Mucosa of descending colon (tissue), 3 donors: ENCODE measurements around the gene RFX1. TPM values are rescaled to one million over a fixed set of nuclear protein-coding genes. Genes with fewer than 3 reads are reported as not detected.

Source experiments
- ATAC-seq: fragments of 200-7000 bp; cut with Tn5 transposase; one replicate; pipeline ENCODE4 v1.9.1; 2020; ENCODE audit warnings: mild to moderate bottlenecking, moderate library complexity
- DNase-seq, 3 donors: peaks; one replicate each; pipeline ENCODE4 v3.0.0-alpha.2; 2020
- H3K36me3 ChIP-seq: fragments of 200-600 bp; one replicate; pipeline ENCODE4 v1.8.0; 2021; ENCODE audit warnings: low read depth, mild to moderate bottlenecking
- H3K4me1 ChIP-seq: fragments of 200-600 bp; one replicate; pipeline ENCODE4 v1.8.0; 2021; ENCODE audit warnings: low read depth, mild to moderate bottlenecking
- H3K4me3 ChIP-seq: fragments of 200-600 bp; one replicate; pipeline ENCODE4 v1.8.0; 2021; ENCODE audit warnings: mild to moderate bottlenecking
- H3K9me3 ChIP-seq: fragments of 200-600 bp; one replicate; pipeline ENCODE4 v1.8.0; 2021; ENCODE audit warnings: mild to moderate bottlenecking
- intact Hi-C, 2 donors: fragments of 100-400 bp; cut with DNase I in 1 of 2; cut with micrococcal nuclease in 1 of 2; formaldehyde crosslinking; loops; one replicate each; pipeline versions ENCODE4 v1.11.0 to v1.11.1; 2022; cut with DNase I, micrococcal nuclease
- total RNA-seq, 3 donors: library from RNA; stranded (reverse); fragmentation: NEBNext Ultra II Directional in 2 of 3; extraction: Animal tissue kit (Norgen Biotek cat#: 25700) in 2 of 3; gene quantifications; one replicate each; pipeline versions ENCODE4 v1.2.1 to v1.2.4, GENCODE V29; 2021 to 2023
- TF ChIP-seq, protein P1 (sequence below): fragments of 200-600 bp; IDR thresholded peaks from one replicate; pipeline ENCODE4 v1.8.0; 2022; ENCODE audit warnings: antibody characterized with exemption, mild to moderate bottlenecking
- donor health status: DM: no; HTN: no; CAD: no; lungs with moderate emphysema.
- donor health status: DM: no; HTN: no; CAD: no.
- donor health status: DM: no; HTN: yes; CAD: no.

Gene RFX1
- total RNA-seq, 3 donors from 2014 or later, result 15.8 to 17.9 (median 17.1) TPM

GRCh38 chr19:13997631-13997962 is 8.5 kb downstream of the RFX1 start:
- intact Hi-C loops, result no loop called here
- peaks cover 10% of the 10 kb centered on the region for H3K4me1 ChIP-seq
- no peak overlapping the region for H3K4me3 ChIP-seq
- H3K36me3 ChIP-seq, result no peaks in the 10 kb centered on the region
- H3K9me3 ChIP-seq, result no peaks in the 10 kb centered on the region
- TF ChIP-seq, protein P1, sequence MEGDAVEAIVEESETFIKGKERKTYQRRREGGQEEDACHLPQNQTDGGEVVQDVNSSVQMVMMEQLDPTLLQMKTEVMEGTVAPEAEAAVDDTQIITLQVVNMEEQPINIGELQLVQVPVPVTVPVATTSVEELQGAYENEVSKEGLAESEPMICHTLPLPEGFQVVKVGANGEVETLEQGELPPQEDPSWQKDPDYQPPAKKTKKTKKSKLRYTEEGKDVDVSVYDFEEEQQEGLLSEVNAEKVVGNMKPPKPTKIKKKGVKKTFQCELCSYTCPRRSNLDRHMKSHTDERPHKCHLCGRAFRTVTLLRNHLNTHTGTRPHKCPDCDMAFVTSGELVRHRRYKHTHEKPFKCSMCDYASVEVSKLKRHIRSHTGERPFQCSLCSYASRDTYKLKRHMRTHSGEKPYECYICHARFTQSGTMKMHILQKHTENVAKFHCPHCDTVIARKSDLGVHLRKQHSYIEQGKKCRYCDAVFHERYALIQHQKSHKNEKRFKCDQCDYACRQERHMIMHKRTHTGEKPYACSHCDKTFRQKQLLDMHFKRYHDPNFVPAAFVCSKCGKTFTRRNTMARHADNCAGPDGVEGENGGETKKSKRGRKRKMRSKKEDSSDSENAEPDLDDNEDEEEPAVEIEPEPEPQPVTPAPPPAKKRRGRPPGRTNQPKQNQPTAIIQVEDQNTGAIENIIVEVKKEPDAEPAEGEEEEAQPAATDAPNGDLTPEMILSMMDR, result no peak
- no peak for ATAC-seq
- DNase-seq, result peak in 1 of 3 donors; percentile 33

DNA sequence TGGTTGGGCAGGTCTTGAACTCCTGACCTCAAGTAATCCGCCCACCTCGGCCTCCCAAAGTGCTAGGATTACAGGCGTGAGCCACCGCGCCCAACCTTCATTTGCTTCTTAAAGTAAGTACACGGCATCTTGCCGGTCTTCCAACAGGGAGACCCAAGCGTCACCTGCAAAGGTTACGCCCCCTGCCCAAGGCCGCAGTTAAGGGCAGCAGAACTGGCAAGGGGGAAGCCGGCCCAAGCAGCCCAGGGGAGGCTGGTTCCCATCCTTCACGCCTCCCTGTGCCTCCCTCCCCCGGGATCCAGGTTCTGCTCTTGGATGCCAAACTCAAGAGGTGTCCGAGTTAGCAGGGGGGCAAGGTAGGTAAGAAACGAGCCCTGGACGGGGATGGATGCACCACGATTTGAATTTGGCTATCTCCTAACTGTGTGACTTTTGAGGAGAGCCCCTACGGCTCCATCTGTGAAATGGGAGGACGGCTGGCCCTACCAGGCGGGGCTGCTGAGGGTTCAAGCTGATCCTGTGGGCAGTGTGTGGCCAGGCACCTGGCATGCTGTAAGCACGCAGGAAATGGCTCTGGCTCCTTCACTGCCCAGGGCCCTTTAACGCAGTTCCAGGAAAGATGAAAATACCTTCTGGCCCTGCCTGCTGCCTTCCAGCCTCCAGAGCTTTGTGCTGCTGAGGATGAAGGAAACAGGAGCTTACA is 9.0 kb downstream of the RFX1 start:
- TF ChIP-seq, protein P1, result no peak
- peaks cover 10% of the 10 kb centered on the region for H3K4me1 ChIP-seq
- intact Hi-C loops, result no loop called here
- no peak overlapping the region for H3K4me3 ChIP-seq
- H3K9me3 ChIP-seq, result no peaks in the 10 kb centered on the region
- no peak for ATAC-seq
- H3K36me3 ChIP-seq, result no peaks in the 10 kb centered on the region
- peak in 1 of 3 donors; percentile 45 for DNase-seq

- TF ChIP-seq, protein P1, result no peak
- peak in 1 of 3 donors; percentile 31 for DNase-seq
- peaks cover 10% of the 10 kb centered on the region for H3K4me1 ChIP-seq
- no peak overlapping the region for H3K4me3 ChIP-seq
- peak; percentile 85 for ATAC-seq
- intact Hi-C loops, result no loop called here
- no peaks in the 10 kb centered on the region for H3K9me3 ChIP-seq
- H3K36me3 ChIP-seq, result no peaks in the 10 kb centered on the region
Observed at GRCh38 chr19:13995878-13996765, 10.0 kb downstream of the RFX1 start.

GRCh38 chr19:13995017-13995728 is 10.9 kb downstream of the RFX1 start:
- DNase-seq (no peak), ATAC-seq (peak; percentile 27)
- H3K4me3 ChIP-seq, result no peak overlapping the region
- intact Hi-C loops, result no loop called here
- no peaks in the 10 kb centered on the region for H3K36me3 ChIP-seq
- TF ChIP-seq, protein P1, result no peak
- peaks cover 10% of the 10 kb centered on the region for H3K4me1 ChIP-seq
- no peaks in the 10 kb centered on the region for H3K9me3 ChIP-seq

DNA sequence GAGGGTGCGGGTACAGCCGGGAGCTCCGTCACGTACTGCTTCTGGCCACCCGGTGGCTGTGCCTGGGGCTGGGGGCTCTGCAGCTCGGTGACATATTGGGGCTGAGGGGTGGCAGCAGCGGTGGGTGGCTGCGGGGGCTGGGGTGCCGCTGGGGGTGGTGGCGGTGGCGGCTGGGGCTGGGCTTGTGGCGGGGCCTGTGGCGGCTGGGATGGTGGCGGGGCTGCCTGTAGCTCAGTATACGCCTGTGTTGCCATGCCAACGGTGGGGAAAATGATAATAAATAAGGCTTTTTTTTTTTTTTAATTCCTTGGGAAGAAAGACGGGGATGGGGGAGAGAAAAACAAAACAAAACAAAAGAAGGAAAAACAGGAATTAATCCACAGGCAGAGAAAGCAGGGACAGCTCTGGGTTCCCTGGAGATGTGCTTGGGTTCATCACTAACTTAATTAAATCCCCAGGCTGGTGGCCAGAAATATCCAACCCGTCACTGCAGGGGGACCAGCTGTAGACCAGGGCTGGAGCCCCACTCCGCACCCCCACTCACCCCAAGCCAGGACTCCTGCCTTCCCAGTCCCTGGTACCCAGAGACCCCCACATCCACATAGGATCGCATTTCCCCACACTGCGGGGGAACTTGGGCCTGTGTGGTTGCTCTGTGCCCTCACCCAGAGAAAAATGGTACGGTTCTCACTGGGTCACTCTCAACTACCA is 12.4 kb downstream of the RFX1 start:
- H3K9me3 ChIP-seq, result no peaks in the 10 kb centered on the region
- intact Hi-C loops, result no loop called here
- no peaks in the 10 kb centered on the region for H3K36me3 ChIP-seq
- TF ChIP-seq, protein P1, result no peak
- no peak for DNase-seq
- no peak for ATAC-seq
- peaks cover 10% of the 10 kb centered on the region for H3K4me1 ChIP-seq
- no peak overlapping the region for H3K4me3 ChIP-seq
